GM21723 (cell line): Measurements from ENCODE around the gene LSM3.
A peak's percentile ranks its signal among the peaks of the same experiment; 100 is the strongest.
"Not testable (repeated sequence)": the region's sequence is repeated elsewhere in the genome, so short reads cannot be mapped to it uniquely, and the experiment has no call there.

Experiments
- ATAC-seq: cut with Tn5 transposase; IDR thresholded peaks from one replicate; pipeline ENCODE4 v1.9.1; 2021; ENCODE audit warnings: mild to moderate bottlenecking, moderate library complexity; ENCODE audit not compliant: unreplicated experiment

LSM3 gene

GRCh38 chr3:14214764-14215163 lies 36.1 kb downstream of the LSM3 start:
- ATAC-seq = no peak

GRCh38 chr3:14216257-14217048 lies 37.8 kb downstream of the LSM3 start:
- ATAC-seq = no peak

GRCh38 chr3:14218355-14218754 lies 39.7 kb downstream of the LSM3 start:
- ATAC-seq = no peak

- ATAC-seq = no peak
These were observed 42.3 kb downstream of the LSM3 start for GRCh38 chr3:14220933-14221332.

GRCh38 chr3:14221902-14222301 lies 43.3 kb downstream of the LSM3 start:
- ATAC-seq = no peak

- no peak for ATAC-seq
These were observed 43.8 kb downstream of the LSM3 start for GRCh38 chr3:14222457-14222856.

- no peak for ATAC-seq
These were observed 44.4 kb downstream of the LSM3 start for GRCh38 chr3:14222900-14223594.

- no peak for ATAC-seq
These were observed 45.0 kb downstream of the LSM3 start for GRCh38 chr3:14223595-14223994.

- ATAC-seq = no peak
These were observed 46.3 kb downstream of the LSM3 start for GRCh38 chr3:14224895-14225294.

GRCh38 chr3:14225421-14225820 lies 46.8 kb downstream of the LSM3 start:
- peak; percentile 78 for ATAC-seq

- not testable (repeated sequence) for ATAC-seq
These were observed 47.7 kb downstream of the LSM3 start for GRCh38 chr3:14226351-14226750.

GRCh38 chr3:14227856-14228255 lies 49.2 kb downstream of the LSM3 start:
- no peak for ATAC-seq

GRCh38 chr3:14228681-14229470 lies 50.3 kb downstream of the LSM3 start:
- ATAC-seq = no peak

- ATAC-seq = not testable (repeated sequence)
These were observed 51.1 kb downstream of the LSM3 start for GRCh38 chr3:14229695-14230094.

GRCh38 chr3:14230729-14231128 lies 52.1 kb downstream of the LSM3 start:
- no peak for ATAC-seq

- ATAC-seq = no peak
These were observed 52.8 kb downstream of the LSM3 start for GRCh38 chr3:14231145-14231990.

- ATAC-seq = no peak
These were observed 53.4 kb downstream of the LSM3 start for GRCh38 chr3:14231998-14232501.

GRCh38 chr3:14234251-14235002 lies 55.8 kb downstream of the LSM3 start:
- no peak for ATAC-seq

GRCh38 chr3:14235003-14235911 lies 56.6 kb downstream of the LSM3 start:
- no peak for ATAC-seq
